IPS-18a (cell line): Measurements from ENCODE around the gene KLF14.

ENCODE experiments used
- H3K27ac ChIP-seq: one replicate; pipeline ENCODE4 v1.5.1; 2013; ENCODE audit warnings: low read length
- H3K27me3 ChIP-seq: one replicate; pipeline ENCODE4 v1.6.1; 2013; ENCODE audit warnings: mild to moderate bottlenecking, low read length; ENCODE audit not compliant: control insufficient read depth, insufficient read depth
- H3K36me3 ChIP-seq: one replicate; pipeline ENCODE4 v1.6.1; 2013; ENCODE audit warnings: low read depth, low read length; ENCODE audit not compliant: control insufficient read depth
- H3K4me1 ChIP-seq: one replicate; pipeline ENCODE4 v1.6.1; 2013; ENCODE audit warnings: low read depth, low read length; ENCODE audit not compliant: control insufficient read depth
- H3K4me3 ChIP-seq: one replicate; pipeline ENCODE4 v1.5.1; 2013; ENCODE audit warnings: low read length
- H3K9ac ChIP-seq: one replicate; pipeline ENCODE4 v1.6.1; 2013; ENCODE audit warnings: mild to moderate bottlenecking, low read length, moderate library complexity
- H3K9me3 ChIP-seq: one replicate; pipeline ENCODE4 v1.6.1; 2013; ENCODE audit warnings: low read depth, low read length; ENCODE audit not compliant: control insufficient read depth

KLF14 gene

GRCh38 chr7:130741331-130741995 lies 7.5 kb upstream of the KLF14 start:
- no peak overlapping the region for H3K27ac ChIP-seq
- H3K4me3 ChIP-seq: no peak overlapping the region
- H3K27me3 ChIP-seq: peaks cover 25% of the 10 kb centered on the region
- H3K4me1 ChIP-seq: no peaks in the 10 kb centered on the region
- H3K9ac ChIP-seq: no peak overlapping the region
- H3K36me3 ChIP-seq: no peaks in the 10 kb centered on the region
- H3K9me3 ChIP-seq: no peaks in the 10 kb centered on the region

- H3K36me3 ChIP-seq: no peaks in the 10 kb centered on the region
- no peaks in the 10 kb centered on the region for H3K9me3 ChIP-seq
- H3K27ac ChIP-seq: no peak overlapping the region
- no peak overlapping the region for H3K4me3 ChIP-seq
- H3K27me3 ChIP-seq: peaks cover 34% of the 10 kb centered on the region
- H3K9ac ChIP-seq: no peak overlapping the region
- H3K4me1 ChIP-seq: no peaks in the 10 kb centered on the region
Measured at GRCh38 chr7:130740606-130741005, 6.6 kb upstream of the KLF14 start.

GRCh38 chr7:130736298-130736900 lies 2.4 kb upstream of the KLF14 start:
- Histone ChIP-seq H3K27ac (no peak overlapping the region), H3K27me3 (peaks cover 72% of the 10 kb centered on the region), H3K36me3 (no peaks in the 10 kb centered on the region), H3K4me1 (peaks cover 6% of the 10 kb centered on the region), H3K9me3 (peaks cover 4% of the 10 kb centered on the region), H3K9ac (no peak overlapping the region), H3K4me3 (no peak overlapping the region)

GRCh38 chr7:130734815-130735716 lies 1.1 kb upstream of the KLF14 start:
- Histone ChIP-seq H3K9ac (no peak overlapping the region), H3K27me3 (peaks cover 83% of the 10 kb centered on the region), H3K27ac (no peak overlapping the region), H3K4me3 (peak overlapping the region; percentile 49), H3K9me3 (peaks cover 4% of the 10 kb centered on the region), H3K4me1 (peaks cover 6% of the 10 kb centered on the region), H3K36me3 (no peaks in the 10 kb centered on the region)

DNA sequence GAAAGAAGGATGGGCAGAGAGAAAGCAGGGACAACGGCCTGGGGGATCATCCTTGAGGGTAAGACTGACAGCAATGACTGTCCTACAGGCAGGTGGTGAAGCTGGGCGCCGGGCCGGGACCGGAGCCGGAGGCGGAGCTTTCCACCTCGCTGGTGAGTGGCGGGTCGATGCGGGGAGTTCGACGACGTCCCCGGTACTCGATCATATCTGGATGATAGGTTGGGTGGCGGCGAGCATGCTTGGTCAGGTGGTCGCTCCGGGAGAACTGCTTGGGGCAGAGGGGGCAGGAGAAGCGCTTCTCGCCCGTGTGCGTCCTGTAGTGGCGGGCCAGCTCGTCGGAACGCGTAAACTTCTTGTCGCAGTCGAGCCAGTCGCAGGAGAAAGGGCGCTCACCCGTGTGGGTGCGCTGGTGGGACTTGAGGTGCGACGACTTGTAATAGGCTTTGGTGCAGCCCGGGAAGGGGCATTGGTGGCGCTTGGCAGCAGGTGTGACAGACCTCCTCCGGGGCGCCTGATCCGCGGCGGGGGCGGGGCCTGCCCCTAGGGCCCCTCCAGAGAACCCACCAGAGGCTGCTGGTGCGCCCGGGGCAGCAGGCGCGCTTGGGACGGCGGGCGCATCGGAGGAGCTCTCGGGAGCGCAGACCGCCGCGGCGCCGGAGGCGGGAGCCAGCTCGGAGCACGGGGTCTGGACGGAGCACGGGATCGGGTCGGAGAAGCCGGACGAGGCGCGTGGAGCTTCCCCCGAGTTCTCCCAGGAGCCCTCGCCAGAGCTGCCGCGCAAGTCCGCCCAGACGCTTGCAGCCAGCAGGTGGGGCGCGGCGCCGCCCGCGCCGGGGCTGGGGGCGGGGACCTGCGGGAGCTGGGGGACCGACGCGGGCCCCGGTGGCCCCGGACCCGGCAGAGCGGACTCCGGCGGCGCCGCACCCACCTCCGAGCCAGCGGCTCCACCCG lies 752 bp downstream of the KLF14 start:
- Histone ChIP-seq H3K36me3 (no peaks in the 10 kb centered on the region), H3K27ac (no peak overlapping the region), H3K9ac (no peak overlapping the region), H3K9me3 (peaks cover 4% of the 10 kb centered on the region), H3K4me1 (peaks cover 6% of the 10 kb centered on the region), H3K4me3 (peak overlapping the region; percentile 40), H3K27me3 (peaks cover 83% of the 10 kb centered on the region)

- Histone ChIP-seq H3K4me1 (no peaks in the 10 kb centered on the region), H3K9me3 (no peaks in the 10 kb centered on the region), H3K27me3 (no peaks in the 10 kb centered on the region), H3K27ac (no peak overlapping the region), H3K36me3 (no peaks in the 10 kb centered on the region), H3K9ac (no peak overlapping the region), H3K4me3 (no peak overlapping the region)
Measured at GRCh38 chr7:130723784-130724183, 10.2 kb downstream of the KLF14 start.

DNA sequence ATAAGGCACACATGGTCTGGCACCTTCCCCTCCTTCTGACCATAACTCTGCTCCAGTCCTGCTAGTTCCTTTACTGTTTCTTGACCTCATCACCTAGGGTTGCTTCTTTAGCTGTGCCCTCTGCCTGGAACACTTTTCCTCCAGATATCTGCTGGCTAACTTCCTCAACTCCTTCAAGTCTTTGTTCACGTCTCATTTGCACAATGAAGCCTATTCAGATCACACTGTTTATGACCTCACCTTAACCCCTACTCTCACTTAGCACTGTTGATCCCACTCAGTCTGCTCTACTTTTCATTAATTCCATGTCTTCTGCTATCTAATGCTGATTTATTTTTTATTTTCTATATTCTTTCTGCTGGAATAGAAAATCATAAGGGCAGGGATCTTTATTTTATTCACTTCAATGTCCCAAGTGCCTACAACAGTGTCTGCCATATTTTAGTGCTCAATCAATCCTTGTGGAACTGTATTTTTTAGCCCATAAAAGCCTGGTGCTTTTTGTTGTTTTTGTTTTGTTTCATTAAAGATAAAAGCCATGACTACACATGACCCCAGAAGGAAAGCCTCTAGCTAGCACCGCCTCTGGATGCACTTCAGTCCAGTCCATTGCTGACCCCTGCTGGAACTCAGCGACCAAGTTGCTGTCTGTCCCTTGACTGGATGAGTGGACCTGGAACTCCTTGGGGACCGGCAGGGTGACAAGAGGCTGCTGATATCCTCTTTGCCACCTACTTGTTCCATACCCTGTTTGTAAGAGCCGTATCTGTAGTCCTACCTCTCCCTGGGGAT lies 12.3 kb downstream of the KLF14 start:
- Histone ChIP-seq H3K36me3 (no peaks in the 10 kb centered on the region), H3K9ac (no peak overlapping the region), H3K27ac (no peak overlapping the region), H3K27me3 (no peaks in the 10 kb centered on the region), H3K9me3 (no peaks in the 10 kb centered on the region), H3K4me1 (no peaks in the 10 kb centered on the region), H3K4me3 (no peak overlapping the region)

DNA sequence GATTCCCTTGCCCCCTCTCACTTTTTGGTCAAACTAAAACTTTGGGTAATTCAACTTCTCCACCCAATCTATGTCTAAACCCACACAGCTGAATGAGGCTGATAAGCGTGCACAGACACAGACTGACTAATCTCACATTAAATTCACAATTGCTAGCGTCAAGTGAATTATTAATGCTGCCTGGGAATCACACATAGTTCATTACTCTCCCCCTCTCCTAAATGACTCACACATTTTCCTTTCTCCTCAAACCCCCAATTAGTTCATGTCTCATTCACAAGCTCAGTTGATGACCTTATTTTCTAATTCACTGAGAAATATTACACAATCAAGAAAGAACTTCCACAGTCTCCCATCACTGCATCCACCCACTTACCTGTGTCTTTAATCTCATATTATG lies 14.5 kb downstream of the KLF14 start:
- H3K9ac ChIP-seq: no peak overlapping the region

DNA sequence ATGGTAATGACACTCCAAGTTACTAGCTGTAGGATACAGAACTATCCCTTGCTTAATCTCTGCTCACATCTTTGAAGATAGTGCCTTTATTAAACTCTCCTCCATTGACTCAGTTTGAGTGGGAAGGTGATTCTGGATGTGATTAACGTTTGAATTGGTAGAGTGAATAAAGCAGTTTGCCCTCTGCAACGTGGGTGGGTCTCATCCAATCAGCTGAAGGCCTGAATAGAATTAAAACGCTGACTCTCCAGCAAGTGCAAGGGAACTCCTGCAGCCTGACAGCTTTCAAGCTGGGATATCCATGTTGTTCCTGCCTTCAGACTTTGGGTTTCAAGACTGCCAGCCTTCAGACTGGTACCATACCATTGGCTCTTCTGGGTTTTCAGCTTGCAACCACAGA lies 21.6 kb downstream of the KLF14 start:
- Histone ChIP-seq H3K4me3 (no peak overlapping the region), H3K9ac (no peak overlapping the region), H3K9me3 (no peaks in the 10 kb centered on the region), H3K36me3 (no peaks in the 10 kb centered on the region), H3K4me1 (no peaks in the 10 kb centered on the region), H3K27ac (no peak overlapping the region), H3K27me3 (no peaks in the 10 kb centered on the region)

More for the DNA sequence above, 14.5 kb downstream of the KLF14 start:
- Histone ChIP-seq H3K27ac (no peak overlapping the region), H3K9me3 (no peaks in the 10 kb centered on the region), H3K4me1 (no peaks in the 10 kb centered on the region), H3K4me3 (no peak overlapping the region), H3K27me3 (no peaks in the 10 kb centered on the region), H3K36me3 (no peaks in the 10 kb centered on the region)

DNA sequence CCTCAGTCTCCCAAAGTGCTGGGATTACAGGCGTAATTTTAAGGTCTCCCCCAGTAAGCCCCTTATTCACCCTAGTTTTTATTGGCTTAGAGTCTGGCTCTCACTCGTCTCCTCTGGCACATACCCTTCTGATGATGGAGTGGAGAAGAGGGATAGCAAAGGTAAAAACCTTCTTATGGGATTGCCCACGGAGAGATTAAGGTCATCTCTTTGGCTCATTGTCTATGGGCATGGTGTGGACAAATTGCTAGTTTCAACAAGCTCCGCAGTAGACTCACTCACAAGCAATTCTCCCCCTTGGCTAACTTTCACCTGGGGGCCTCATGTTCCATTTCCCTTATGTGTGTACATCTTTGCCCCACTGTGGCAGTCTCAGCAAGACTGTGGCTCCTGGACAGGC lies 25.2 kb downstream of the KLF14 start:
- H3K9me3 ChIP-seq: no peaks in the 10 kb centered on the region
- H3K4me3 ChIP-seq: no peak overlapping the region
- no peaks in the 10 kb centered on the region for H3K4me1 ChIP-seq
- no peak overlapping the region for H3K9ac ChIP-seq
- no peaks in the 10 kb centered on the region for H3K27me3 ChIP-seq
- H3K27ac ChIP-seq: no peak overlapping the region
- no peaks in the 10 kb centered on the region for H3K36me3 ChIP-seq
